PC-9 (cell line): ENCODE results near the gene IRF7.

Experiments used
- CTCF ChIP-seq: fragments of 200-600 bp; sonication (generic); conservative IDR thresholded peaks from 2 replicates; pipeline ENCODE4 v1.6.1; 2017; ENCODE audit warnings: mixed run types, antibody characterized with exemption, mild to moderate bottlenecking, moderate library complexity
- EZH2 ChIP-seq: fragments of 200-600 bp; sonication (generic); IDR thresholded peaks from 2 replicates; pipeline ENCODE4 v1.8.0; 2017; ENCODE audit warnings: antibody characterized with exemption, low read depth

GRCh38 chr11:638631-639331 lies 23.0 kb upstream of the IRF7 start:
- TF ChIP-seq CTCF, result no peak
- TF ChIP-seq EZH2, result no peak
